GM23338 (cell line): ENCODE data around the gene WNT8B. TPM values are rescaled to one million over a fixed set of nuclear protein-coding genes. Genes with fewer than 3 reads are reported as not detected.
A peak's percentile ranks its signal among the peaks of the same experiment; 100 is the strongest.

Source experiments
- ATAC-seq: fragments of 200-7000 bp; cut with Tn5 transposase; 3 replicates; pipeline ENCODE4 v1.9.1; 2020
- DNase-seq: peaks from one replicate; pipeline ENCODE4 v3.0.0-alpha.2; 2015; ENCODE audit warnings: low spot score
- H2AFZ ChIP-seq: fragments of 200-600 bp; sonication (generic); 2 replicates; pipeline ENCODE4 v1.8.0; 2016; ENCODE audit warnings: antibody characterized with exemption, mild to moderate bottlenecking, moderate library complexity
- H3F3A ChIP-seq: fragments of 200-600 bp; sonication (generic); replicated peaks from 2 replicates; pipeline ENCODE4 v1.8.0; 2017; ENCODE audit warnings: antibody characterized with exemption, mixed run types, low read depth
- H3K27ac ChIP-seq: fragments of 200-600 bp; sonication (generic); 2 replicates; pipeline ENCODE4 v1.6.1; 2016; ENCODE audit warnings: low read depth
- H3K27me3 ChIP-seq: fragments of 200-600 bp; sonication (generic); 2 replicates; pipeline ENCODE4 v1.8.0; 2016; ENCODE audit warnings: mild to moderate bottlenecking, mixed run types, moderate library complexity; ENCODE audit not compliant: insufficient read depth
- H3K36me3 ChIP-seq: fragments of 200-600 bp; sonication (generic); 2 replicates; pipeline ENCODE4 v1.8.0; 2016; ENCODE audit warnings: mild to moderate bottlenecking; ENCODE audit not compliant: insufficient read depth
- H3K4me1 ChIP-seq: fragments of 200-600 bp; sonication (generic); 2 replicates; pipeline ENCODE4 v1.8.0; 2016; ENCODE audit warnings: mild to moderate bottlenecking, moderate library complexity; ENCODE audit not compliant: insufficient read depth
- H3K4me2 ChIP-seq: fragments of 200-600 bp; sonication (generic); 2 replicates; pipeline ENCODE4 v1.7.1; 2017; ENCODE audit warnings: mixed run types
- H3K4me3 ChIP-seq: fragments of 200-600 bp; sonication (generic); 2 replicates; pipeline ENCODE4 v1.6.1; 2016; ENCODE audit warnings: mixed run types
- H3K79me2 ChIP-seq: fragments of 200-600 bp; sonication (generic); replicated peaks from 2 replicates; pipeline ENCODE4 v1.8.0; 2017; ENCODE audit warnings: mild to moderate bottlenecking; ENCODE audit not compliant: insufficient read depth
- H3K9me2 ChIP-seq: fragments of 200-600 bp; sonication (generic); 2 replicates; pipeline ENCODE4 v1.8.0; 2017; ENCODE audit not compliant: insufficient read depth
- H4K20me1 ChIP-seq: fragments of 200-600 bp; sonication (generic); replicated peaks from 2 replicates; pipeline ENCODE4 v1.8.0; 2017; ENCODE audit warnings: mild to moderate bottlenecking; ENCODE audit not compliant: insufficient read depth
- H3K27ac Mint-ChIP-seq: 2 replicates; pipeline ENCODE4 v1.8.0; 2020; ENCODE audit warnings: inconsistent platforms, mild to moderate bottlenecking, moderate library complexity, mixed read lengths
- H3K27me3 Mint-ChIP-seq: 3 replicates; pipeline ENCODE4 v1.8.0; 2022; ENCODE audit warnings: low read depth, mild to moderate bottlenecking, moderate library complexity, mixed read lengths, inconsistent platforms; ENCODE audit not compliant: insufficient read depth, poor library complexity
- H3K36me3 Mint-ChIP-seq: 3 replicates; pipeline ENCODE4 v1.8.0; 2021; ENCODE audit warnings: low read depth, mild to moderate bottlenecking, inconsistent platforms, moderate library complexity, mixed read lengths
- H3K4me1 Mint-ChIP-seq: 3 replicates; pipeline ENCODE4 v1.8.0; 2020; ENCODE audit warnings: mild to moderate bottlenecking, inconsistent platforms, mixed read lengths
- H3K4me3 Mint-ChIP-seq: 3 replicates; pipeline ENCODE4 v1.8.0; 2021; ENCODE audit warnings: moderate library complexity, mild to moderate bottlenecking, inconsistent platforms, mixed read lengths
- H3K9me3 Mint-ChIP-seq: 3 replicates; pipeline ENCODE4 v1.8.0; 2020; ENCODE audit warnings: moderate library complexity, mild to moderate bottlenecking, inconsistent platforms, mixed read lengths
- ETS1 ChIP-seq: IDR thresholded peaks from 2 replicates; pipeline ENCODE4 v1.6.1; 2016; ENCODE audit warnings: antibody characterized with exemption
- EZH2 ChIP-seq: fragments of 200-600 bp; sonication (generic); IDR thresholded peaks from one replicate; pipeline ENCODE4 v1.8.0; 2017; ENCODE audit warnings: antibody characterized with exemption, mild to moderate bottlenecking, low read depth; ENCODE audit not compliant: unreplicated experiment
- EZH2phosphoT487 ChIP-seq: fragments of 200-600 bp; sonication (generic); IDR thresholded peaks from one replicate; pipeline ENCODE4 v1.8.1; 2018; ENCODE audit warnings: antibody characterized with exemption; ENCODE audit not compliant: unreplicated experiment
- NANOG ChIP-seq: IDR thresholded peaks from 2 replicates; pipeline ENCODE4 v1.6.1; 2016; ENCODE audit warnings: antibody characterized with exemption, borderline replicate concordance
- POLR2AphosphoS5 ChIP-seq: IDR thresholded peaks from 2 replicates; pipeline ENCODE4 v1.6.1; 2016; ENCODE audit warnings: antibody characterized with exemption, low read depth
- ZNF114 ChIP-seq: fragments of 250-450 bp; sonication (Bioruptor Pico); IDR thresholded peaks from 2 replicates; pipeline ENCODE4 v1.5.0; 2020; ENCODE audit warnings: mild to moderate bottlenecking, moderate library complexity
- ZNF462 ChIP-seq: fragments of 250-450 bp; sonication (Bioruptor Pico); IDR thresholded peaks from 2 replicates; pipeline ENCODE4 v1.5.0; 2020; ENCODE audit warnings: mild to moderate bottlenecking, moderate library complexity
- polyA plus RNA-seq: library from polyadenylated mRNA; unstranded; fragments of >200 nt; fragmentation: Nextera tagmentation; extraction: Ambion mirVana; gene quantifications from 2 replicates; pipeline ENCODE4 v1.2.1, GENCODE V29; 2016
- total RNA-seq: library from RNA; depleted of rRNA; stranded (reverse); fragments of >200 nt; shearing (Covaris generic); gene quantifications from 2 replicates; pipeline ENCODE4 v1.2.3, GENCODE V29; 2014

The WNT8B gene
- total and polyA plus RNA-seq, 2 experiments from 2014 or later: 0.74 to 1.3 TPM

- no peak for TF ChIP-seq ZNF462 (CRISPR knock-in tag)
- no peak for TF ChIP-seq NANOG
- no peak for TF ChIP-seq ETS1
- no peak for TF ChIP-seq EZH2
- TF ChIP-seq EZH2phosphoT487: no peak
Measured at GRCh38 chr10:100520811-100521210, 58.0 kb downstream of the WNT8B start (continued).

GRCh38 chr10:100522107-100522801 is 59.4 kb downstream of the WNT8B start:
- no peak for DNase-seq
- H3K4me3 Mint-ChIP-seq: no peak overlapping the region
- Histone ChIP-seq H2AFZ (no peak overlapping the region), H3K27me3 (peaks cover 22% of the 10 kb centered on the region), H3K36me3 (peaks cover 10% of the 10 kb centered on the region; the same call in 1 of the 2 replicates), H4K20me1 (no peaks in the 10 kb centered on the region), H3F3A (0 out of 2 replicates have a peak, but pooled peaks cover 4% of the 10 kb centered on the region), H3K4me2 (no peak overlapping the region), H3K9me2 (no peaks in the 10 kb centered on the region), H3K79me2 (no peaks in the 10 kb centered on the region; the same call in 1 of the 2 replicates), H3K4me1 (peaks cover 5% of the 10 kb centered on the region; the same call in 1 of the 2 replicates), H3K4me3 (no peak overlapping the region), H3K27ac (no peak overlapping the region)
- ATAC-seq: no peak
- TF ChIP-seq POLR2AphosphoS5 (peak; percentile 13; the same call in 1 of the 2 replicates), ZNF114 (CRISPR knock-in tag) (no peak)
- no peaks in the 10 kb centered on the region; the same call in 2 of the 3 replicates for H3K4me1 Mint-ChIP-seq
- H3K27ac Mint-ChIP-seq: no peak overlapping the region
- peaks cover 20% of the 10 kb centered on the region for H3K27me3 Mint-ChIP-seq
- H3K36me3 Mint-ChIP-seq: peaks cover 31% of the 10 kb centered on the region
- no peaks in the 10 kb centered on the region for H3K9me3 Mint-ChIP-seq
